Stimulated activated effector memory CD8-positive, alpha-beta T cell treated with anti-CD3 and anti-CD28 coated beads, Interleukin-12 subunit alpha, Interleukin-12 subunit beta, amount 100 ng/mL, for 72 hours (primary cell): ENCODE data around the gene SLC66A2.

Experiments
- ATAC-seq: fragments of 150-1000 bp; cut with Tn5 transposase; 2 replicates; pipeline ENCODE4 v1.10.0; 2021
- DNase-seq, 2 donors: peaks; one replicate each; pipeline ENCODE4 v3.0.0; 2021 to 2022; ENCODE audit warnings: low spot score in 2 of 2
- H3K27ac Mint-ChIP-seq: one replicate; pipeline ENCODE4 v1.8.0; 2022; ENCODE audit warnings: mild to moderate bottlenecking, mixed read lengths
- H3K36me3 Mint-ChIP-seq: one replicate; pipeline ENCODE4 v1.8.0; 2022; ENCODE audit warnings: mild to moderate bottlenecking, mixed read lengths
- H3K4me1 Mint-ChIP-seq: one replicate; pipeline ENCODE4 v1.8.0; 2022; ENCODE audit warnings: mixed read lengths
- H3K4me3 Mint-ChIP-seq: one replicate; pipeline ENCODE4 v1.8.0; 2022; ENCODE audit warnings: mild to moderate bottlenecking, mixed read lengths
- H3K9me3 Mint-ChIP-seq: one replicate; pipeline ENCODE4 v1.8.0; 2022; ENCODE audit warnings: mixed read lengths

The SLC66A2 gene

GRCh38 chr18:79902640-79903039 lies 48.8 kb downstream of the SLC66A2 start:
- ATAC-seq (no peak), DNase-seq (no peak)
- H3K9me3 Mint-ChIP-seq, result peaks cover 4% of the 10 kb centered on the region
- H3K27ac Mint-ChIP-seq, result peak overlapping the region; percentile 14
- peaks cover 8% of the 10 kb centered on the region for H3K4me1 Mint-ChIP-seq
- peaks cover 28% of the 10 kb centered on the region for H3K36me3 Mint-ChIP-seq
- no peak overlapping the region for H3K4me3 Mint-ChIP-seq

- ATAC-seq (no peak), DNase-seq (no peak)
- Mint-ChIP-seq H3K36me3 (peaks cover 28% of the 10 kb centered on the region), H3K27ac (peak overlapping the region; percentile 14), H3K9me3 (peaks cover 10% of the 10 kb centered on the region), H3K4me3 (no peak overlapping the region), H3K4me1 (peaks cover 8% of the 10 kb centered on the region)
These were observed 49.4 kb downstream of the SLC66A2 start for GRCh38 chr18:79902075-79902474.

GRCh38 chr18:79901665-79902064 lies 49.8 kb downstream of the SLC66A2 start:
- Mint-ChIP-seq H3K36me3 (peaks cover 32% of the 10 kb centered on the region), H3K9me3 (peaks cover 14% of the 10 kb centered on the region), H3K27ac (no peak overlapping the region), H3K4me3 (no peak overlapping the region), H3K4me1 (peaks cover 8% of the 10 kb centered on the region)
- no peak for DNase-seq
- ATAC-seq, result no peak

GRCh38 chr18:79900610-79901570 lies 50.6 kb downstream of the SLC66A2 start:
- Mint-ChIP-seq H3K36me3 (peaks cover 28% of the 10 kb centered on the region), H3K4me3 (no peak overlapping the region), H3K9me3 (peaks cover 19% of the 10 kb centered on the region), H3K4me1 (peaks cover 4% of the 10 kb centered on the region), H3K27ac (no peak overlapping the region)
- DNase-seq (no peak), ATAC-seq (no peak)

- DNase-seq (no peak), ATAC-seq (no peak)
- Mint-ChIP-seq H3K4me3 (no peak overlapping the region), H3K36me3 (peaks cover 26% of the 10 kb centered on the region), H3K9me3 (peaks cover 28% of the 10 kb centered on the region), H3K4me1 (no peaks in the 10 kb centered on the region), H3K27ac (no peak overlapping the region)
These were observed 51.6 kb downstream of the SLC66A2 start for GRCh38 chr18:79899609-79900445.

- H3K36me3 Mint-ChIP-seq, result peaks cover 26% of the 10 kb centered on the region
- no peaks in the 10 kb centered on the region for H3K4me1 Mint-ChIP-seq
- no peak overlapping the region for H3K4me3 Mint-ChIP-seq
- H3K9me3 Mint-ChIP-seq, result peaks cover 31% of the 10 kb centered on the region
- no peak overlapping the region for H3K27ac Mint-ChIP-seq
- ATAC-seq (no peak), DNase-seq (no peak)
These were observed 52.4 kb downstream of the SLC66A2 start for GRCh38 chr18:79898952-79899608.

GRCh38 chr18:79897940-79898625 lies 53.4 kb downstream of the SLC66A2 start:
- peaks cover 26% of the 10 kb centered on the region for H3K36me3 Mint-ChIP-seq
- H3K4me3 Mint-ChIP-seq, result no peak overlapping the region
- peaks cover 41% of the 10 kb centered on the region for H3K9me3 Mint-ChIP-seq
- DNase-seq, result no peak
- no peaks in the 10 kb centered on the region for H3K4me1 Mint-ChIP-seq
- no peak overlapping the region for H3K27ac Mint-ChIP-seq
- no peak for ATAC-seq

- peaks cover 24% of the 10 kb centered on the region for H3K36me3 Mint-ChIP-seq
- H3K27ac Mint-ChIP-seq, result no peak overlapping the region
- DNase-seq, result no peak
- ATAC-seq, result no peak
- no peak overlapping the region for H3K4me3 Mint-ChIP-seq
- H3K4me1 Mint-ChIP-seq, result no peaks in the 10 kb centered on the region
- peaks cover 50% of the 10 kb centered on the region for H3K9me3 Mint-ChIP-seq
These were observed 54.7 kb downstream of the SLC66A2 start for GRCh38 chr18:79896738-79897137.

GRCh38 chr18:79890674-79891073 lies 60.8 kb downstream of the SLC66A2 start:
- H3K36me3 Mint-ChIP-seq, result no peaks in the 10 kb centered on the region
- no peak overlapping the region for H3K27ac Mint-ChIP-seq
- H3K9me3 Mint-ChIP-seq, result peaks cover 49% of the 10 kb centered on the region
- peaks cover 11% of the 10 kb centered on the region for H3K4me1 Mint-ChIP-seq
- ATAC-seq (peak; percentile 88), DNase-seq (no peak)
- no peak overlapping the region for H3K4me3 Mint-ChIP-seq

- Mint-ChIP-seq H3K9me3 (peaks cover 40% of the 10 kb centered on the region), H3K4me1 (peaks cover 11% of the 10 kb centered on the region), H3K4me3 (no peak overlapping the region), H3K36me3 (no peaks in the 10 kb centered on the region), H3K27ac (no peak overlapping the region)
- ATAC-seq (no peak), DNase-seq (no peak)
These were observed 61.9 kb downstream of the SLC66A2 start for GRCh38 chr18:79889569-79889968.

GRCh38 chr18:79888016-79888415 lies 63.4 kb downstream of the SLC66A2 start:
- Mint-ChIP-seq H3K4me1 (peaks cover 11% of the 10 kb centered on the region), H3K27ac (no peak overlapping the region), H3K4me3 (no peak overlapping the region), H3K36me3 (no peaks in the 10 kb centered on the region), H3K9me3 (peaks cover 27% of the 10 kb centered on the region)
- ATAC-seq (no peak), DNase-seq (no peak)

- H3K36me3 Mint-ChIP-seq, result no peaks in the 10 kb centered on the region
- H3K4me1 Mint-ChIP-seq, result peaks cover 11% of the 10 kb centered on the region
- H3K4me3 Mint-ChIP-seq, result no peak overlapping the region
- H3K27ac Mint-ChIP-seq, result no peak overlapping the region
- DNase-seq, result no peak
- H3K9me3 Mint-ChIP-seq, result peaks cover 23% of the 10 kb centered on the region
- ATAC-seq, result no peak
These were observed 64.1 kb downstream of the SLC66A2 start for GRCh38 chr18:79887181-79888000.

- Mint-ChIP-seq H3K4me1 (peaks cover under 1% of the 10 kb centered on the region), H3K9me3 (peaks cover 6% of the 10 kb centered on the region), H3K4me3 (no peak overlapping the region), H3K27ac (no peak overlapping the region), H3K36me3 (no peaks in the 10 kb centered on the region)
- DNase-seq, result no peak
- ATAC-seq, result no peak
These were observed 66.3 kb downstream of the SLC66A2 start for GRCh38 chr18:79884963-79885728.
